Stimulated activated CD4-positive, alpha-beta T cell treated with anti-CD3 and anti-CD28 coated beads, Interleukin-12 subunit alpha, Interleukin-12 subunit beta, amount 100 ng/mL, for 48 hours (primary cell): Measurements from ENCODE around the gene CARD9.

Experiments
- DNase-seq, 3 donors: peaks; one replicate each; pipeline ENCODE4 v3.0.0-alpha.2; 2020; ENCODE audit warnings: low read depth in 2 of 3, low spot score in 1 of 3

Gene CARD9

GRCh38 chr9:136336881-136337280 is 36.6 kb downstream of the CARD9 start:
- DNase-seq, result no peak

- no peak for DNase-seq
Measured at GRCh38 chr9:136336156-136336870, 37.2 kb downstream of the CARD9 start.

DNA sequence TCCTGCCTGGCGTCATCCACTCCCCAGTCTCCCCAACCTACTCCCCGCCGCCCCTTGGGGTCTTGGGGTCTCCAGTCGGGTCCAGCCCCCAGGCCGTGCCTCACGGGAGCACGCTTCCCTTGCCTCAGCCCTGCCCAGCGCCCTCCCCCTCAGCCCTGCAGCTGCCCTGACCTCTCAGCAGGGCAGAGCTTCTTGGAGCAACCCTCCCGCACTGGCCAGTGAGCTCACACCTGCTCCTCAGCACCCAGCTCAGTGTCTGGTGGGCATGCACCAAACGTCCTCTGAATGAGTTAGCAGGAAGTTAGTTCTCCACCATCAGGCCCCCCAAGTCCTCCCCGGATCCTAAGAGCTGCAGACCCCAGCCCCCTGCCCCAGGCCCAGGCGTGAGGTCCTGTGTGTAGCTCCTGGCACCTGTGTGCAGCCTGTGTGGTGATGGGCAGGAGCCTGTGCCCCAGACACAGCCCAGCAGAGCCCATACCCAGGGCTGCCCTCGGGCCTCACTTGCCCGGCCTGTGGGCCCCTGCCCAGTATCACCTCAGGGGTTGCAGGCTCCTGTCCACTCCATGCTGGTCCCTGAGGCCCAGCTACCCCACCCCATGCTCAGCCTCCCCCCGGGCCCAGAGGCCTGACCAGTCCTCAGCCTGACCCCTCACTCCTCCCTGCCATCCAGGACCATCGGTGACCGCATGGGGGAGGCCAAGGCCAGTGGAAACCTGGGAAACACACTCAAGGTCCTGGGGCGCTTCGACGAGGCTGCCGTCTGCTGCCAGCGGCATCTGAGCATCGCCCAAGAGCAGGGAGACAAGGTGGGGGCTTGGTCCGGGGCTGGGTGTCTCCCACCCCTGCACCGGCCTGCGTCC is 37.9 kb downstream of the CARD9 start:
- no peak for DNase-seq

DNA sequence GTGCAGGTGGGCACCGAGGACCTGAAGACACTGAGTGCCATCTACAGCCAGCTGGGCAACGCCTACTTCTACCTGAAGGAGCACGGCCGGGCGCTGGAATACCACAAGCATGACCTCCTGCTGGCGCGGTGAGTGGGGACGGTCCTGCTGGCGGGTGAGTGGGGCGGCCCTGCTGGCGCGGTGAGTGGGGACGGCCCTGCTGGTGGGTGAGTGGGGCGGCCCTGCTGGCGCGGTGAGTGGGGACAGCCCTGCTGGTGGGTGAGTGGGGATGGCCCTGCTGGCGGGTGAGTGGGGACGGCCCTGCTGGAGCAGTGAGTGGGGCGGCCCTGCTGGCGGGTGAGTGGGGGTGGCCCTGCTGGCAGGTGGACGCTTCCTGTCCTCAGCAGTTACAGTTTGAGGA is 38.9 kb downstream of the CARD9 start:
- DNase-seq, result no peak

DNA sequence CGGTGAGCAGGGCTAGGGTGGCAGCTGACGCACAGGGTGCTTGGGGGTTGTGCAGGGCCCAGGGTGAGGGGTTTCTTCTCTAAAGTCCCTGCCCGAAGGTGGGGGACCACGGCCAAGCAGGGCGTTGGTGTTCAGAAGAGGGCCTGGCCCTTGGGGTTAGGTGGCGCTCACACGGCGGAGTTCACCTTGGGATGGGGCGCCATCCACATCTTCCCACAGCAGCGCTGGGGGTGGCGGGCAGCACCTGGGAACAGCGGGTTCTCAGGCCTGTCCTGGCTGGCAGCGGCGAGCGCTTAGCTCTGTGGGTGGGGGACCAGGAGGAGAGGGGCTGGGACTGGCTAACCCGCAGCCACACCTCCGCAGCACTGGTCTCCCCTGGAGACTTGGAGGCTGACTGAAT is 40.0 kb downstream of the CARD9 start:
- DNase-seq, result no peak

- DNase-seq, result no peak
Measured at GRCh38 chr9:136333045-136333444, 40.4 kb downstream of the CARD9 start.

DNA sequence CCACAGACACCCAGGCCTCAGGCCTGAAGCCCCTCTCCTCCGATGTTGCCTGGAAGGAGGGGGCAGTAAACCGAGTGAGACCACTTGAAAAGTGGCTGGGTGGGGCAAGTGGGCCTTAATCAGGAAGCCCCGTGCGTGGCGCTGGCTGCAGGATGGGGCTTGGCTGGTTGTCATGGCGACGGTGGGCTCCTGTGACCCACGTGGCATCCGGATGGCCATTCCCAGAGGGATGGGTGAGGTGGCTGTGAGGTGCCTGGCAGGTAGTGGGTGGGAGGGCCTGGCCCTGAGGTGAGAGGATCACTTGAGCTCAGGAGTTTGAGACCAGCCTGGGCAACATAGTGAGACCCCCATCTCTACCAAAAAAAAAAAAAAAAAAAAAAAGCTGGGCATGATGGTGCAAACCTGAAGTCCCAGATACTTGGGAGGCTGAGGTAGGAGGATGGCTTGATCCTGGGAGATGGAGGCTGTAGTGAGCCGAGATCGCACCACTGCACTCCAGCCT is 40.9 kb downstream of the CARD9 start:
- no peak for DNase-seq

- DNase-seq, result no peak
Measured at GRCh38 chr9:136331556-136332481, 41.6 kb downstream of the CARD9 start.

DNA sequence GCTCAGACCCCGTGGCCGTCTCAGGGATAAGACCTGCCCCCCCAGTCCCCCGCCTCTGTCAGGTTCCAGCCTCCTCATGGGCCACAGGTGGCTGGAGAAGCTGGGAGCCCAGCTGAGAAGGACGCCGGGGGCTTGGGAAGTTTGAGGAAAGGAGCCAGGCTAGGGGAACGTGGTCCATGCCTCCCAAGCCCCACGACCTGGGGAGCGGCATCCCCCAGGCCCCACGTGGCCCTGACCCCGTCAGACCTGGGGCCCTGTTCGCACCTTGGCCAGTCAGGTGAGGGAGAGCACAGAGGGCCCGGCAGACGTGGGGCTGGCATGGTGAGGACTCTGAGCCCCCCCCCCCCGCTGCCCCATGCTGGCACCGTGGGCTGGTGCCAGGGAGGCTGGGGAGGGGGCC is 42.4 kb downstream of the CARD9 start:
- no peak for DNase-seq

- DNase-seq, result no peak
Measured at GRCh38 chr9:136330406-136330990, 43.0 kb downstream of the CARD9 start.

DNA sequence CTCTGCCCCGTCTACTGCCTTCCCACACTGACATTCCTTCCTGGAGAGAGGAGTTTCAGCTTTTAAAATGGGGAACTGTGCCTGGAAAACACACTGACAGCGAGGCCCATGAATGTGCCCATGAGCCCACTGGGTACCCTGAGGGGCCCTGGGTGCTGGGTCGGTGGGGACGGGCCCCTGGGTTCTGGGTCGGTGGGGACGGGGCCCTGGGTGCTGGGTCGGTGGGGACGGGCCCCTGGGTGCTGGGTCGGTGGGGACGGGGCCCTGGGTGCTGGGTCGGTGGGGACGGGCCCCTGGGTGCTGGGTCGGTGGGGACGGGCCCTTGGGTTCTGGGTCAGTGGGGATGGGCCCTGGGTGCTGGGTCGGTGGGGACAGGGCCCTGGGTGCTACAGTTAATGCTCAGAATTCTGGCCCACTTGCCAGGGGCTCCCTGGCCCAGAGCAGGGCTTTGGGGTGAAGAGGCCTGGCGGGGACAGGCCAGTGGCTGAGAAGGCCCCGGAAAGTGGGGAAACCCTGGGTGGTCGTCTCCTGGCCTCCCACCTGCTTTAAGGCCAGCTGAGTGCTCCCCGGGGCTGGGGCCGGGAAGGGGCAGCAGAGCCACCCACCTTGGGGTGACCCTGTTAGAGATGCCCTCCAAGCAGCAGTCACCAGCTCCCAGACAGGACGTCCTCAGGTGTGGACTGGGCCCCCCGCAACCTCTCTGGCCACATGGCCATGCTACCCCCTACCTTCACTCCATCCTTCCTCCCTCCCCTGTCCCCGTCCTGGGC is 43.6 kb downstream of the CARD9 start:
- no peak for DNase-seq

DNA sequence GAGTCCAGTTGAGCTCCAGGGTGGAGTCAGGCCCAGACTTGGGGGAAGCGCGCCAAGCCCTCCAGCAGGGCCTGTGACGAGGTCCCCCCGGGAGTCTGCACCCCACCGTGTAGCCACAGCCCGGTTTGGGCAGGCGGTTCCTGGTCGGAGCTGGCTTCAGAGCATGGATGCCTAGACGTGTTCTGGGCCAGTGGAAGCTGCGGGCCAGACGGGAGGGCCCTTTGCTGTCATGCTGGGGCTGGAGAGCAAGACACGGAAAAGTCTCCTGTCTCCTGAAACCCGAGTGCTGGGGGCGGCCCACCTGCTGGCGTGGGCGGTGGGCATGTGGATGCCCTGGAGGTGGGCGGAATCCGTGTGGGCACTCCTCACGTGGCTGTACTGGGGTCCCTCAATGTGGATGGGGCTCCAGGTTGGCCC is 44.2 kb downstream of the CARD9 start:
- no peak for DNase-seq

GRCh38 chr9:136328622-136329041 is 44.8 kb downstream of the CARD9 start:
- no peak for DNase-seq

DNA sequence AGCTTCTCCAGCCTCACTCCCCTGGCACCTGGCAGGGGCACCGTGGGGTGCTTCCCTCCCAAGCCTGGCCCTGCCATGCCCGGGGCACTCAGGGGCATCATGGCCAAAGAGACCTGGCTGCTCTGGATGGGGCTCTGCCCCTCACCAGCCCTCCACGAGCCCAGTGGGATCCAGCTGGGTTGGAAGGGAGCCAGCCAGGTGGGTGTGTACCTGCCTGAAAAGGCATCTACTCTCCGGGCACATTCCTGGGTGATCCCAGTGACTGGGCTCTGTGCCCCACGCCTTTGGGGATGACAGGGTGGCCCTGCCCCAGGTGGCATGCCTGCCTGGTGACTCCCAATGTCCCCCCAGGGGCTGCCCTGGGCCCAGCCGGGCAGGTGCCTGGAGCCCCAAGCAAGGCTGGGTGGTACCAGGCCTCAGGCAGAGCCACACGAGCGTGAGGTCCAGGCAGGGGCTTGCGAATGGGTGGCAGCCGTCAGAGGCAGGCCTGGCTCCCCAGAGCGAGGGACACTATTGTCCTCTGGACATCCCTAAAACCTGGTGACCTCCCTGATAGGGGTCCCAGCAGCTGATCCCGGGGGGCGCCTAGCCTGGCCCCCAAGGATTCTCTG is 45.4 kb downstream of the CARD9 start:
- DNase-seq, result no peak

GRCh38 chr9:136327304-136327974 is 46.0 kb downstream of the CARD9 start, which contains the start of gene GPSM1:
Gene GPSM1, plus strand, starts transcription at chr9:136327539. Its CDS starts 157 bp downstream, at chr9:136327696.
- peak in 1 of 3 donors; percentile 31 for DNase-seq

GRCh38 chr9:136326761-136327303 is 46.6 kb downstream of the CARD9 start:
- DNase-seq, result no peak

- no peak for DNase-seq
Measured at GRCh38 chr9:136326061-136326760, 47.3 kb downstream of the CARD9 start.

DNA sequence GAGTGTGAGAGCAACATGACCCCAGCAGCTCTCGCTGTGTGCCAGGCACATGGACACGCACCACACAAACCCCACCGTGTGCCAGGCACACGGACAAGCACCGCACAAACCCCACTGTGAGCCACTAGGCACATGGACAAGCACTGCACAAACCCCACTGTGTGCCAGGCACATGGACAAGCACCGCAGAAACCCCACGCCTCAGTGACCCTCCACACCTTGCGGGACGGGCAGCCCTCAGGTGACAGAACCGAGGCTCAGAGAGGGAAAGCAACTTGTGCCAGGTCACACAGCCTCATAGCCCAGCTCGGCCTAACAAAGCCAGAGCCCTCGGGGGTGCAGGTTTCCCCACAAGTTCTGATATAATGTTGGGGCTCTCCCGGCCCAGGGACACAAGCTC is 48.1 kb downstream of the CARD9 start:
- no peak for DNase-seq
